AG10803 (cell line): ENCODE measurements around the gene DUSP23.

Experiments used
- DNase-seq: peaks from one replicate; pipeline ENCODE4 v3.0.0; 2010; ENCODE audit warnings: low read depth
- H3K4me3 ChIP-seq: 2 replicates; pipeline ENCODE4 v1.5.1; 2011; ENCODE audit warnings: mild to moderate bottlenecking, low read length, control low read depth
- TF ChIP-seq, protein P1 (sequence below): conservative IDR thresholded peaks from 2 replicates; pipeline ENCODE4 v1.5.1; 2011; ENCODE audit warnings: mild to moderate bottlenecking, low read length, control low read depth, inconsistent platforms

Gene DUSP23

DNA sequence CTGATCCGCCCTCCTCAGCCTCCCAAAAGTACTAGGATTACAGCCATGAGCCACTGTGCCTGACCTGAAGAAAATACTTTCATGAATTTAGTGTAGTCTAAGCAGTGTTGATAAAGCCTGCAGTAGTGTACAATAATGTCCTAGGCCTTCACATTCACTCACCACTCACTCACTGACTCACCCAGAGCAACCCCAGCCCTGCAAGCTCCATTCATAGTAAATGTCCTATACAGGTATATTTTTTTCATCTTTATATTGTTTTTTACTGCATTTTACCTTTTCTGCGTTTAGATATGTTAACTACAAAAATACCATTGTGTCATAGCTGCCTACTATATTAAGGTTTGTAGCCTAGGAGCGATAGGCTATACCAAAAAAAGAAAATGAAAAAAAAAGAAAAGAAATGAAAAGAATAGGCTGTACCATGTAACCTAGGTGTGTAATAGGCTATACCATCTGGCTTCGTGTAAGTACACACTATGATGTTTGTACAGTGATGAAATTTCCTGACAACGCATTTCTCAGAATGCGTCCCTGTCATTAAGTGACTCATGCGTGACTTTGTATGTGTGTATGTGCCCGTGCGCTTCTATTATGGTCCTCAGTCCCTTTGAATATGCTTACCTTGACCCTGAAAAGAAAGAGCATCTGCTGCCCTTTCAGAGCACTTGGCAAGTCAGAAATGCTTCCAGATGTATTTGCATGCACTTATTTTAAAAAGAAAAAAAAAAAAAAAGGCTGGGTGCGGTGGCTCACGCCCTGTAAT lies 36.7 kb downstream of the DUSP23 start:
- TF ChIP-seq, protein P1, sequence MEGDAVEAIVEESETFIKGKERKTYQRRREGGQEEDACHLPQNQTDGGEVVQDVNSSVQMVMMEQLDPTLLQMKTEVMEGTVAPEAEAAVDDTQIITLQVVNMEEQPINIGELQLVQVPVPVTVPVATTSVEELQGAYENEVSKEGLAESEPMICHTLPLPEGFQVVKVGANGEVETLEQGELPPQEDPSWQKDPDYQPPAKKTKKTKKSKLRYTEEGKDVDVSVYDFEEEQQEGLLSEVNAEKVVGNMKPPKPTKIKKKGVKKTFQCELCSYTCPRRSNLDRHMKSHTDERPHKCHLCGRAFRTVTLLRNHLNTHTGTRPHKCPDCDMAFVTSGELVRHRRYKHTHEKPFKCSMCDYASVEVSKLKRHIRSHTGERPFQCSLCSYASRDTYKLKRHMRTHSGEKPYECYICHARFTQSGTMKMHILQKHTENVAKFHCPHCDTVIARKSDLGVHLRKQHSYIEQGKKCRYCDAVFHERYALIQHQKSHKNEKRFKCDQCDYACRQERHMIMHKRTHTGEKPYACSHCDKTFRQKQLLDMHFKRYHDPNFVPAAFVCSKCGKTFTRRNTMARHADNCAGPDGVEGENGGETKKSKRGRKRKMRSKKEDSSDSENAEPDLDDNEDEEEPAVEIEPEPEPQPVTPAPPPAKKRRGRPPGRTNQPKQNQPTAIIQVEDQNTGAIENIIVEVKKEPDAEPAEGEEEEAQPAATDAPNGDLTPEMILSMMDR = no peak
- no peak for DNase-seq
- no peak overlapping the region for H3K4me3 ChIP-seq

DNA sequence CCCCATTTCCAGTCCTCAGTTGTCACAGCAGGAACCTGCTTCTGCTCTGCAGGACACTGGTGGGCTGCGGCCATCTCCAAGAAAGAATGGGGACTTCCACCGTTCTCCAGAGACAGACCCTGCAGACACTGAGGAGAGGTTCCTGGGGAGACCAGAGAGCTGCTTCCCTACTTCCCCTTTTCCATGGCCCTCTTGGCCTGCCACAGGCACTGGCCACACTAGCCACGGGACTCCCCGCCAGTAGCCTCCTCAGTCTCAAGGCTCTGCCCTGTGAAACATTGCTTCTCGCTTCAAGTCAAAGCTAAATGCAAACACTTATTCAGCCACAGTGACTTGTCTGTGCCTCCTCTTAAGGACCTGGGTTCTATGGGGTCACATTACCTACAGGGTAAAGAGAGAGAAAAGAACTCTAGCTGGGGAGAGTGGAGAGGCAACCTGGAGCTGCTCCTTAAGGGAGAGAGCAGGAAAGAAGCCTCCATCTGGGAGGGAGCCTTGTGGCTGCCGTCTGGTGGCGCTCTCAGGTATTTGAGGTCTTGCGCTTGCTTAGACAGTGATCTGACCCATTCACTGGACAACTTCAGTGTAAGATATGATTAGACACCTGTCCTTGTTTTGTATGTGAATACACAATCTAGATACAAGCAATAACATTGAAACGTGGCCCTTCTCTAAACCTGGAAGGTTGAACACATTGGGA lies 40.6 kb downstream of the DUSP23 start:
- no peak overlapping the region for H3K4me3 ChIP-seq
- DNase-seq = peak; percentile 52
- TF ChIP-seq, protein P1 = peak; percentile 72

DNA sequence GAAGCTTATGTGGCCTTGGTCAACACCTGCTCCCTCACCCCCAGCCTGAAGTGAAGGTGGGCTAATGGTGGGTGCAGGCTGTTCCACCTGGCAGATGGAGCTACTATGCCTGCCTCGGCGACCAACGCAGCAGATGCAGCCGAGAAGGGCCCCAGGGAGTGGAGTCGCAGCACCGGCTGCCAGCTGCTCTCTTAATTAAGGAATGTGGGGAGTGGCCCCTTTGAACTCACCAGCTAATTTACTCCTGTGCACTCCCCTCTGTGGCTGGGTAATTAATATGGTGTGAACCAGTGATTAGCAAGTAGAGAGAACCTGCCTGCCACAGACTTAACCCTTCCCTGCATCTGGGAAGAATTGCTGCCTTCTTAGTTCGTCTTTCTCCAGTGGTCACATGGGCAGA lies 42.6 kb downstream of the DUSP23 start:
- TF ChIP-seq, protein P1 = no peak
- H3K4me3 ChIP-seq = no peak overlapping the region
- DNase-seq = no peak

DNA sequence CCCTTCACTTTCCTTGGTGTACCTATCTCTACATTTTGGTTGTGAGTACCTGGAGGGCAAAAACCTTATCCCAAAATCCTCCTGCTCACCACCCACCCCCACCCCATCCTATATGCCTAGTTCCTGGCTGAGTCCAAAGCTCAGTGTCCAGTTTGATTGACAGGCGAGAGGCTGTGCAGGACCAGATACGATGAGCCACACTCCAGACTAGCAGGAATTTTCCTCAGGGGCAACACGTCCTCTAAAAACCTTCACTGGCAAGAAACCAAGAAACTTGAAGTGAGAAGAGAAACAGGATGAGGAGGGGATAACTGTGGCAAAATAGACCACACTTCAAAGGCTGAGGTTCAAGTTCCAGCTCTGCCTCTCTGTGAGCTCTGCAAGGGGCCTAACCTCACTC lies 44.8 kb downstream of the DUSP23 start:
- H3K4me3 ChIP-seq = no peak overlapping the region
- TF ChIP-seq, protein P1 = no peak
- DNase-seq = no peak

GRCh38 chr1:159826441-159827101 lies 45.8 kb downstream of the DUSP23 start, which contains the start of gene SLAMF8:
Gene SLAMF8, plus strand, starts transcription at chr1:159826873. Its CDS starts 26 bp downstream, at chr1:159826899.
- peak; percentile 41 for DNase-seq
- TF ChIP-seq, protein P1 = no peak
- H3K4me3 ChIP-seq = no peak within 1 kb of the TSS

DNA sequence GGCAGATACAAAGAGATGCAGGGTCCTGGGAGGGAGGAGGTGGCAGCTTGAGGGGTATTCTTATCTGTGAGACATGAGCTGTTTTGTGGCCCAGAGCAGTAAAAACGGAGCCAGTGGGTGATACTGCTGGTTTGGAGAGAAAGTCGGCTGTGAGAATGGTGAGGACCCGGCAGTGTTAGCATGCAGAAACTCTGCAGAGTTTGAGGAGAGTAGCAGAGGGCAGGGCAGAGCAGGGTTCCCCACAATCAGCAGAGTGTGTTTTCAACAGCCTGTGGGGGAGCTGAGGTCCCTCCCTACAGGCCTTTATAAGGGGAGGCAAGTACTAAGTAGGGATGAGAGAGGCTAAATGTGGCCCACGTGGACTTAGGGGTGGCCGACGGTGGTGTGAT lies 46.3 kb downstream of the DUSP23 start:
- H3K4me3 ChIP-seq = no peak overlapping the region
- DNase-seq = no peak
- TF ChIP-seq, protein P1 = no peak
